A549 treated with AZD9567 at 1 μM for 4 hours (cell line): ENCODE data around the gene TCP1. TPM values are rescaled to one million over a fixed set of nuclear protein-coding genes. Genes with fewer than 3 reads are reported as not detected.

Experiments
- total RNA-seq: library from RNA; stranded (reverse); fragments of 200-300 nt; extraction: Qiagen RNA extraction; gene quantifications from 5 replicates; pipeline ENCODE4 v1.2.3, GENCODE V29; 2022; ENCODE audit not compliant: insufficient read depth

Gene TCP1
- total RNA-seq = 217 to 239 TPM (median 230 TPM) in 5 replicates

DNA sequence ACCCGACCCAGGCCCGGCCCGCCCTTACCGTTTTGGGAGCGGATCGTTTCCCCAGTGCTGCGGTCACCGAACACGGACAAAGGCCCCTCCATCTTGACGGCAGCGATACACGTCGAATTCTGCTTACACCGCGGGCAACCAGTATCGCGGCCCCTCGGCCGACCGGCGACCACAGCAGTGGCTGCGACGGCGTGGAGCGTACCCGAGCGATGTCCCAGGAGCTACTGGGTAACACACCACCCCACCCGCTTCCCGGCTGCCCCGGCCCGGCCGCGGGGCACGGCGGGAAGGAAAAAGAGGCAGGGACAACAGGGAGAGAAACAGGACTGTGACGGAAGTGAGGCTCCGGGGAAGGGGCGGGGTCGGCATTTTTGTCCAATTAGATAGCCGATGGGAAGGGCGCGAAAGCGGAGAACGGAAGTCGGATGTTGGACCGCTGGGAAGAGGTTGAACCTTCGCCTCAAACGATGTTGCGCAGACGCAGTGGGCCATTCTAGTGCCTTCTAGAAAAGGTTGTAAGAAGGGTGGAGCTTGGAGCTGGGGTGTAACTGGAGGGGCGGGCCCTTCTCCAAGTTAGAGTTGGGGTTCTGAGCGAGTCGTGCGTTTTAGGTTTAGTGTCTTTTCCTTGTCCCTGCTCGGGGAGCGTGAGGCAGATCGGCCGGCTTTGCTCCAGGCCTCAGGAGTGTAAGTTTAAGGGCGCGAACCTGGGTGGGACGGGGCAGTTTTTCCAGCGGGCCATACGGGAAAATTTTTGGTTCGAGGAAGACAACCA lies at the start of gene TCP1:
TCP1 (minus strand) TSS at position 226 of the 772 bp plus-strand sequence; CDS start at position 92, 134 bp downstream.

DNA sequence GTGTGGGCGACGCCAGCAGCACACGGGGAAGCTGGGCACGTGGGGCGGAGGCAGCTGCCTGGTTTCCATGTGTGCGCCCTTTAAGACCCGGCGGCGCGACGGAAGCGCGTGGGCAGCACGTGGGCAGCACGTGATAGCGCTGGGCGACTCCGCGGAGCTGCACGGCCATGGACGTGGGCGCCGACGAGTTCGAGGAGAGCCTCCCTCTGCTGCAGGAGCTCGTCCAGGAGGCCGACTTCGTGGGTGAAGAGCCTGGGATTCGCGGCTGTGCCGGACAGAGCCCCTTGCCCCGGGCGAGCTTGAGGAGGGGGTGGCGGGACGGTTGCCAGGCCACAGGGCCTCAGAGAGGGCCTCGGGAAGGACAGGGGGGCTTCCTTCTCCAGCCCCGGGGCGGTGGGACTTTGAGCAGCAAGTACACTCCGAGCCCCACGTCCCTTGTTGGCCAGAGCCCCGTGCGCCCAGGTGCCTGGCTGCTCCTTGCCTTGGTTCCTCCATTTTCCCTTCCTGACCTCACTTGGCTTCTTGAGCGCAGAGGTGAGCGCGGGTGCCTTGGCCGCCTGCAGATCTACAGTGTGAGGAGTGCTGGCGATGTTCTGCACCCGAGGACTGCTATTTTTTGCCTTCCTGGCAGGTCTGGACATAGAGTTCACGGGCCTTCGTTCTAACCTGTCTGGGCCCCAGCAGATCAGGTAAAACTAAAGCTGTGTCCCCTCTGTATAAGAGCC lies 10.9 kb upstream of the TCP1 start, which contains the start of gene PNLDC1:
PNLDC1 (plus strand) TSS at position 136 of the 725 bp plus-strand sequence; CDS start at position 168, 32 bp downstream.

DNA sequence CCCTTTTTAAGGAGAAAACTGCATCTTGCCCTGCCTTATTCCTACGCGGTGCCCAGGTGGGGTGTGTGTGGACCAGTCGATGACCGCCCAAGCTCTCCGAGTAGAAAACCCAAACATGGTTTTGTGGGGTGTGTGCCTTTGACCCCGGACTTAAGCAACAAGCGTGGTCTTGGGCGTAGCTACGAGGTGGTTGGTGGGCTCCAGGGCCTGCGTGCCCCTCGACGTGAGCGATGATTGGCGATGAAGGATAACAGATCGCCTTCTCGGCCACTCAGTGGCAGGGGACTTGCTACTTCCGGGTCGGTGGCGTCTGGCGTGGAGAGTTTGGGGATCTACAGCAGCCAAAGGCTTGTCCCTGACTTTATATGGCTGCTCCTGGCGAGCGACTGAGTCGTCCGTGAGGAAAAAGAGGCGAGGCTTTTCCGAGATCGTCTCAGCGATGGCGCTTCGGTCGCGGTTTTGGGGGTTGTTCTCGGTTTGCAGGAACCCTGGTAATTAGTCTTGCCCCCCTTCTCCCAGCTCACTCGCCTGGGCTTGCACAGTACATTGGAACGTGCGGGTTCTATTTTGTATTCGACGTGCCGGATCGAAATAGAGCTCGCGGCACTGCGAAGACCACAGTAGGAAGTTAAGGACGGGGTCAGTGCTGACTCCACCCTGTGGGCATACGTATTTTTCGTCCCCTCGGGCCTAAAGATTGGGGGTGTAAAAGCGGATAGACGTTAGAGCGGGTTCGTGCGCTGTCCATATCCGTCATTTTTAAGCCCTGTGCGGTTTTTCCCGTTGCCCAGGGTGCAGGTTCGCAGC lies 950 bp upstream of the TCP1 start, which contains the start of gene MRPL18:
MRPL18 (plus strand) TSS at position 319 of the 807 bp plus-strand sequence; CDS start at position 440, 121 bp downstream.

DNA sequence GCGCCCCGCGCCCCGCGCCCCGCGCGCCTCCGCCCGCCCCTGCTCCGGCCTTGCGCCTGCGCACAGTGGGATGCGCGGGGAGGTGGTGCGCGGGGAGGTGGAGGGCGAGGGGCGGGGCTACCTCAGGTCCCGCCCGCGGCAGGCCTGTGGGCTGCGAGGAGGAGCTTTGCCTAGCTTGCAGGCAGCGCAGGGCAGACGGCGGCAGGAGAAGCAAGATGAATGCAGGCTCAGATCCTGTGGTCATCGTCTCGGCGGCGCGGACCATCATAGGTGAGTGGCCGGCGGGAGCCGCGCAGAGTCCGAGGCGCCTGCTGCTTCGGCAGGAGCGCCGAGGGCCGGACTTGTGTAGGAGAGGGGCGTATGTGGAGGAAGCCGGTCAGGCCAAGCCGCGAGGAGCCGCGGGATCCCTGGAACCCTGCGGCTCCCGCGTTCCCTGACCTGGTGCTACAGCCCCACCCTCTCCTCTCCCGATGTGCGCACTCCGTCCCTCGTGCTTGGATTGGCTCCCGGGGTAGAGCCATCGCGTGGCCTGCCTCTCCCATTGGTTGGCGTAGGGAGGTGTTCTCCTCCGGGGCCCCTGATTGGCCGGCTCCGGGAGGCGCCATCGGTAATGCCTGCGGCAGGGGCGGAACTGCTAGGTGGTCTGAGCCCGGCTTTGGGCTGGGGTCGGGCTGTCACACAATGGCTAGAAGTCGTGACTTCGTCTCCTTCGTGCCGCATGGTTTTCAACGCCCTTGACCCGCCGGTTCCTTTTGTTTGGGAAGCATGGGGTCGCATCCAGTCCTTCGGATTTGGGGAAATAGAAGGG lies 27.3 kb downstream of the TCP1 start, which contains the start of gene ACAT2:
ACAT2 (plus strand) TSS at position 173 of the 808 bp plus-strand sequence; CDS start at position 216, 43 bp downstream.

Other genes starting within 250 kb of the TCP1 start
- gene SOD2, start 96.4 kb downstream of the TCP1 start, total RNA-seq = 159 to 210 TPM (median 201 TPM) in 5 replicates
- gene WTAP, start 62.1 kb downstream of the TCP1 start, total RNA-seq = 67.3 to 72.6 TPM (median 68.2 TPM) in 5 replicates
- gene ACAT2, start 27.6 kb downstream of the TCP1 start, total RNA-seq = 25.5 to 32.1 TPM (median 28.6 TPM) in 5 replicates
- 69.6 to 93.8 TPM (median 82.6 TPM) in 5 replicates for gene MRPL18, start 865 bp upstream of the TCP1 start, total RNA-seq
- 0.05 to 0.08 TPM (median 0.06 TPM) in 3 of 5 replicates, not detected in the others for gene PNLDC1, start 10.7 kb upstream of the TCP1 start, total RNA-seq
- not detected in 5 replicates for gene MAS1, start 101.4 kb upstream of the TCP1 start, total RNA-seq
- 27.3 to 29.9 TPM (median 29.2 TPM) in 5 replicates for gene IGF2R, start 179.5 kb upstream of the TCP1 start, total RNA-seq